Esophagus mucosa (tissue), 1 donor: Measurements from ENCODE around the gene LYRM4. TPM values are rescaled to one million over a fixed set of nuclear protein-coding genes. Genes with fewer than 3 reads are reported as not detected.

Experiments used
- ATAC-seq: fragments of 200-7000 bp; cut with Tn5 transposase; one replicate; pipeline ENCODE4 v1.9.1; 2020
- total RNA-seq: library from RNA; stranded (reverse); gene quantifications from one replicate; pipeline ENCODE4 v1.2.4, GENCODE V29; 2023
- donor health status: DM: yes; HTN: yes; CAD: no.

LYRM4 gene
- total RNA-seq, 1 donor from 2014 or later = 20.3 TPM

- peak; percentile 58 for ATAC-seq
Measured at GRCh38 chr6:5116243-5116991, 144.3 kb downstream of the LYRM4 start.

- no peak for ATAC-seq
Measured at GRCh38 chr6:5115168-5115567, 145.6 kb downstream of the LYRM4 start.

GRCh38 chr6:5113096-5113495, 147.7 kb downstream of the LYRM4 start:
- ATAC-seq = no peak

- ATAC-seq = peak; percentile 89
Measured at GRCh38 chr6:5112066-5112799, 148.5 kb downstream of the LYRM4 start.

- ATAC-seq = no peak
Measured at GRCh38 chr6:5111626-5112025, 149.1 kb downstream of the LYRM4 start.

GRCh38 chr6:5110246-5110645, 150.5 kb downstream of the LYRM4 start:
- ATAC-seq = no peak

GRCh38 chr6:5109436-5109835, 151.3 kb downstream of the LYRM4 start:
- no peak for ATAC-seq

GRCh38 chr6:5108536-5109150, 152.1 kb downstream of the LYRM4 start:
- ATAC-seq = peak; percentile 10

- ATAC-seq = no peak
Measured at GRCh38 chr6:5108068-5108467, 152.7 kb downstream of the LYRM4 start.

GRCh38 chr6:5107341-5107740, 153.4 kb downstream of the LYRM4 start:
- peak; percentile 73 for ATAC-seq

GRCh38 chr6:5105146-5105545, 155.6 kb downstream of the LYRM4 start:
- ATAC-seq = no peak

- no peak for ATAC-seq
Measured at GRCh38 chr6:5104667-5105066, 156.1 kb downstream of the LYRM4 start.

- ATAC-seq = no peak
Measured at GRCh38 chr6:5103250-5103649, 157.5 kb downstream of the LYRM4 start.

GRCh38 chr6:5102267-5102970, 158.3 kb downstream of the LYRM4 start:
- ATAC-seq = no peak

GRCh38 chr6:5100806-5101205, 159.9 kb downstream of the LYRM4 start:
- no peak for ATAC-seq

GRCh38 chr6:5099537-5099936, 161.2 kb downstream of the LYRM4 start:
- ATAC-seq = peak; percentile 47

- ATAC-seq = peak; percentile 20
Measured at GRCh38 chr6:5098501-5099270, 162.1 kb downstream of the LYRM4 start.

- no peak for ATAC-seq
Measured at GRCh38 chr6:5096482-5096881, 164.3 kb downstream of the LYRM4 start.

GRCh38 chr6:5095236-5095635, 165.5 kb downstream of the LYRM4 start:
- no peak for ATAC-seq

- no peak for ATAC-seq
Measured at GRCh38 chr6:5094327-5094726, 166.4 kb downstream of the LYRM4 start.

- ATAC-seq = no peak
Measured at GRCh38 chr6:5093231-5094015, 167.3 kb downstream of the LYRM4 start.
